Stimulated activated naive B cell treated with anti-CD40 and anti-IgM and Interleukin-4, amounts not matched to agents 10 μg/mL and 1 μg/mL and 100 μg/mL, for 72 hours (primary cell): Measurements from ENCODE around the gene PFDN4.
"Not testable (repeated sequence)": the region's sequence is repeated elsewhere in the genome, so short reads cannot be mapped to it uniquely, and the experiment has no call there.

Source experiments
- ATAC-seq, 2 donors: fragments of 150-1000 bp; cut with Tn5 transposase; replicated peaks; 2 replicates each; pipeline ENCODE4 v1.10.0; 2021; ENCODE audit warnings: moderate library complexity in 1 of 2
- DNase-seq: peaks from one replicate; pipeline ENCODE4 v3.0.0; 2021
- H3K27ac Mint-ChIP-seq: one replicate; pipeline ENCODE4 v1.8.0; 2022; ENCODE audit warnings: mild to moderate bottlenecking, mixed read lengths
- H3K27me3 Mint-ChIP-seq, 2 donors: one replicate each; pipeline ENCODE4 v1.8.0; 2022; ENCODE audit warnings: mixed read lengths in 2 of 2
- H3K36me3 Mint-ChIP-seq, 2 donors: one replicate each; pipeline ENCODE4 v1.8.0; 2022; ENCODE audit warnings: mixed read lengths in 2 of 2, mild to moderate bottlenecking in 1 of 2
- H3K4me1 Mint-ChIP-seq, 2 donors: one replicate each; pipeline ENCODE4 v1.8.0; 2022; ENCODE audit warnings: mixed read lengths in 2 of 2, mild to moderate bottlenecking in 1 of 2
- H3K4me3 Mint-ChIP-seq, 2 donors: one replicate each; pipeline ENCODE4 v1.8.0; 2022; ENCODE audit warnings: mild to moderate bottlenecking in 2 of 2, mixed read lengths in 2 of 2, moderate library complexity in 1 of 2
- H3K9me3 Mint-ChIP-seq, 2 donors: one replicate each; pipeline ENCODE4 v1.8.0; 2022; ENCODE audit warnings: mixed read lengths in 2 of 2, mild to moderate bottlenecking in 1 of 2

PFDN4 gene

GRCh38 chr20:54220722-54221121, 12.8 kb downstream of the PFDN4 start:
- DNase-seq (no peak), ATAC-seq (no peak)
- no peaks in the 10 kb centered on the region for H3K4me1 Mint-ChIP-seq
- peaks cover 12 to 26% of the 10 kb centered on the region in 2 donors for H3K36me3 Mint-ChIP-seq
- no peaks in the 10 kb centered on the region for H3K27me3 Mint-ChIP-seq
- no peaks in the 10 kb centered on the region for H3K9me3 Mint-ChIP-seq
- no peak overlapping the region for H3K27ac Mint-ChIP-seq
- no peak overlapping the region for H3K4me3 Mint-ChIP-seq

GRCh38 chr20:54221353-54221752, 13.5 kb downstream of the PFDN4 start:
- no peak for DNase-seq
- no peak for ATAC-seq
- H3K27ac Mint-ChIP-seq, result no peak overlapping the region

DNA sequence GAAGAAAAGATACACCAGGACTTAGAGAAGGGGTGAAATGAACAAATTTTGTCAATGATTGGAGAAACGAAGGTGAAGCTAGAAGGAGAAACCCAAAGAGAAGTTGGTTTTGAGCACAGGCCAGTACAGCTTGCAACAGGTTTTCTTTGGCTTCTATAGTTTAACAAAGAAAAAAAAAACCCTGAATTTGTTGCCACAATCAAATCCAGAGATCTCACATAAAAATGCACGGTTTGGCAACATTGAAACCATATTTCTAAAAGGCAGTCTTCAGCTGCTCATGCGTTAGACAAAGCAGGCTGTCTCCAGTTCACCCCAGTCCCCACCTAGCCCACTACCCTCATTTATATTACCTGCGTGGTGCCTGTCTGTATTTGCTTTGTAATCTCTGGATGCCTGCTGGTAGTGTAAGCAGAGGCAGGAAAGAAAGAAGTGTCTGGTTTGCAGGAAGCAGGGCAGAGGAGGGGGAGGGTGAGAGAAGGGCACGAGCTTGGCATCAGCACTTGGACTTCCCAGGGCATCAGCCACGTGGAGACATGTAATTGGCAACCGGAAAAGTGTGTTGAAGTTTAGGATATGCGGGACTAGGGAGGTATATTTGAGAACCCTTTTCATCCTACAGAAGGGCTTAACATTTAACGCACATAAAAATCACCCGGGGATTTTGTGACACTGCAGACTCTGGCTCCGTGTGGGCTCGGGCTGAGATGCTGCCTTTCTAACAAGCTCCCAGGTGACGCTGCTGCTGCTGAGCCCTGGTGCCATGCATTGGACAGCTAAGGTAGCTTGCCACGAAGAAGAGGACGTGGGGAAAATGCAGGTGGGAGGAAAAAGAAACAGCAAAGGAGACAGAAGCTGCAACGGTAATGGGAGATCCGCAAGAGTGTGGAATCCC, 14.4 kb downstream of the PFDN4 start:
- Mint-ChIP-seq H3K4me1 (peaks cover 4 to 11% of the 10 kb centered on the region in 2 donors), H3K9me3 (peaks cover 3% of the 10 kb centered on the region in 2 donors), H3K27me3 (no peaks in the 10 kb centered on the region), H3K27ac (no peak overlapping the region), H3K36me3 (peaks cover 7 to 19% of the 10 kb centered on the region in 2 donors), H3K4me3 (no peak overlapping the region)
- DNase-seq (no peak), ATAC-seq (no peak)

More at GRCh38 chr20:54221353-54221752, 13.5 kb downstream of the PFDN4 start:
- Mint-ChIP-seq H3K4me1 (peaks cover 0 to 2% of the 10 kb centered on the region in 2 donors), H3K4me3 (no peak overlapping the region), H3K27me3 (no peaks in the 10 kb centered on the region), H3K36me3 (peaks cover 12 to 24% of the 10 kb centered on the region in 2 donors), H3K9me3 (no peaks in the 10 kb centered on the region)

GRCh38 chr20:54223285-54223684, 15.4 kb downstream of the PFDN4 start:
- H3K4me3 Mint-ChIP-seq, result no peak overlapping the region
- H3K27me3 Mint-ChIP-seq, result no peaks in the 10 kb centered on the region
- peaks cover 12 to 18% of the 10 kb centered on the region in 2 donors for H3K4me1 Mint-ChIP-seq
- no peak for ATAC-seq
- no peak for DNase-seq
- H3K27ac Mint-ChIP-seq, result no peak overlapping the region
- peaks cover 8 to 13% of the 10 kb centered on the region in 2 donors for H3K36me3 Mint-ChIP-seq
- H3K9me3 Mint-ChIP-seq, result peaks cover 11% of the 10 kb centered on the region in 2 donors

GRCh38 chr20:54223751-54224150, 15.9 kb downstream of the PFDN4 start:
- Mint-ChIP-seq H3K36me3 (peaks cover 8 to 13% of the 10 kb centered on the region in 2 donors), H3K27ac (no peak overlapping the region), H3K27me3 (no peaks in the 10 kb centered on the region), H3K4me3 (no peak overlapping the region), H3K4me1 (peaks cover 12 to 18% of the 10 kb centered on the region in 2 donors), H3K9me3 (peaks cover 11% of the 10 kb centered on the region in 2 donors)
- DNase-seq, result no peak
- no peak for ATAC-seq

GRCh38 chr20:54224642-54225041, 16.8 kb downstream of the PFDN4 start:
- not testable (repeated sequence) for H3K4me3 Mint-ChIP-seq, H3K27me3 Mint-ChIP-seq, ATAC-seq, H3K27ac Mint-ChIP-seq, DNase-seq
- peaks cover 11% of the 10 kb centered on the region in 2 donors for H3K9me3 Mint-ChIP-seq
- peaks cover 12 to 18% of the 10 kb centered on the region in 2 donors for H3K4me1 Mint-ChIP-seq
- peaks cover 8 to 13% of the 10 kb centered on the region in 2 donors for H3K36me3 Mint-ChIP-seq

- peak overlapping the region; percentile 31 for H3K27ac Mint-ChIP-seq
- H3K27me3 Mint-ChIP-seq, result peaks cover 0 to under 1% of the 10 kb centered on the region in 2 donors
- H3K9me3 Mint-ChIP-seq, result peaks cover 11% of the 10 kb centered on the region in 2 donors
- no peak overlapping the region for H3K4me3 Mint-ChIP-seq
- H3K4me1 Mint-ChIP-seq, result peaks cover 12 to 18% of the 10 kb centered on the region in 2 donors
- ATAC-seq (peak; percentile 95 to 96), DNase-seq (peak; percentile 7)
- H3K36me3 Mint-ChIP-seq, result peaks cover 8 to 10% of the 10 kb centered on the region in 2 donors
These were observed 19.4 kb downstream of the PFDN4 start for GRCh38 chr20:54227241-54227640.

- no peak for DNase-seq
- Mint-ChIP-seq H3K9me3 (peaks cover 15% of the 10 kb centered on the region in 2 donors), H3K36me3 (peaks cover 2 to 10% of the 10 kb centered on the region in 2 donors), H3K4me1 (peaks cover 12 to 18% of the 10 kb centered on the region in 2 donors), H3K27ac (peak overlapping the region; percentile 31), H3K4me3 (no peak overlapping the region), H3K27me3 (peaks cover 4 to 5% of the 10 kb centered on the region in 2 donors)
- peak; percentile 76 to 83 for ATAC-seq
These were observed 19.9 kb downstream of the PFDN4 start for GRCh38 chr20:54227751-54228150.

GRCh38 chr20:54228841-54229240, 21.0 kb downstream of the PFDN4 start:
- Mint-ChIP-seq H3K27ac (no peak overlapping the region), H3K4me3 (no peak overlapping the region), H3K4me1 (peaks cover 12 to 18% of the 10 kb centered on the region in 2 donors), H3K9me3 (peaks cover 15% of the 10 kb centered on the region in 2 donors), H3K36me3 (peaks cover 2 to 4% of the 10 kb centered on the region in 2 donors), H3K27me3 (peaks cover 4 to 5% of the 10 kb centered on the region in 2 donors)
- ATAC-seq (no peak), DNase-seq (no peak)

- Mint-ChIP-seq H3K9me3 (peaks cover 15% of the 10 kb centered on the region in 2 donors), H3K4me1 (peaks cover 12 to 18% of the 10 kb centered on the region in 2 donors), H3K36me3 (peaks cover 2 to 4% of the 10 kb centered on the region in 2 donors), H3K27me3 (peaks cover 4 to 5% of the 10 kb centered on the region in 2 donors), H3K27ac (no peak overlapping the region), H3K4me3 (no peak overlapping the region)
- DNase-seq (no peak), ATAC-seq (no peak)
These were observed 21.8 kb downstream of the PFDN4 start for GRCh38 chr20:54229566-54230160.

- H3K27me3 Mint-ChIP-seq, result peaks cover 10 to 11% of the 10 kb centered on the region in 2 donors
- H3K36me3 Mint-ChIP-seq, result peaks cover 2 to 4% of the 10 kb centered on the region in 2 donors
- H3K9me3 Mint-ChIP-seq, result peaks cover 15% of the 10 kb centered on the region in 2 donors
- peaks cover 12 to 18% of the 10 kb centered on the region in 2 donors for H3K4me1 Mint-ChIP-seq
- no peak for ATAC-seq
- no peak overlapping the region for H3K4me3 Mint-ChIP-seq
- DNase-seq, result no peak
- H3K27ac Mint-ChIP-seq, result no peak overlapping the region
These were observed 23.1 kb downstream of the PFDN4 start for GRCh38 chr20:54231036-54231435.

DNA sequence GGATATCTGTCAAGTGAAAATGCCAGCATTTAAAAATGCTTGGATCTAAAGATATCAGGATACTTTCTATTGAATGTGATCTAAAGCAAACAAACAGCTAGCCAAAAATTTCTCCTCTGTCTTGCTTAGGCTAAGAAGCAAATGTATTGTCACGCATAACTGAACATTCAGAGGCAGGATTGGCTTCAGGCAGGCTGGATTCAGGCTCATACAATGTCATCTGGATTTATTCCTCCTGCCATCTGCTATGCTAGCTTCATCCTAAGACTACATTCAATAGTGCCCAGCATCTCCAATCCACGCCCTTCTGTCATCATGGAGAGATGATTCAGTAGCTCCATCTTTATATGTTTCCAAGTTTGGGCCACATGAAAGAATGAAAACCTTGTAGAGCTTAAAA, 27.1 kb downstream of the PFDN4 start:
- peaks cover 4 to 5% of the 10 kb centered on the region in 2 donors for H3K9me3 Mint-ChIP-seq
- no peak for ATAC-seq
- no peak overlapping the region for H3K27ac Mint-ChIP-seq
- no peak for DNase-seq
- H3K27me3 Mint-ChIP-seq, result peaks cover 19 to 29% of the 10 kb centered on the region in 2 donors
- H3K4me3 Mint-ChIP-seq, result no peak overlapping the region
- H3K4me1 Mint-ChIP-seq, result no peaks in the 10 kb centered on the region
- peaks cover 0 to 4% of the 10 kb centered on the region in 2 donors for H3K36me3 Mint-ChIP-seq

- no peak overlapping the region for H3K27ac Mint-ChIP-seq
- peaks cover 3% of the 10 kb centered on the region in 2 donors for H3K9me3 Mint-ChIP-seq
- ATAC-seq, result peak in 1 of 2 donors; percentile 27
- H3K4me3 Mint-ChIP-seq, result no peak overlapping the region
- H3K27me3 Mint-ChIP-seq, result peaks cover 20 to 30% of the 10 kb centered on the region in 2 donors
- H3K36me3 Mint-ChIP-seq, result peaks cover 0 to 3% of the 10 kb centered on the region in 2 donors
- no peaks in the 10 kb centered on the region for H3K4me1 Mint-ChIP-seq
- DNase-seq, result no peak
These were observed 29.4 kb downstream of the PFDN4 start for GRCh38 chr20:54237116-54237943.

GRCh38 chr20:54244113-54244512, 36.2 kb downstream of the PFDN4 start:
- Mint-ChIP-seq H3K27ac (no peak overlapping the region), H3K9me3 (peaks cover 4 to 8% of the 10 kb centered on the region in 2 donors), H3K4me3 (no peak overlapping the region), H3K27me3 (peaks cover 3 to 4% of the 10 kb centered on the region in 2 donors), H3K4me1 (no peaks in the 10 kb centered on the region), H3K36me3 (no peaks in the 10 kb centered on the region)
- DNase-seq (no peak), ATAC-seq (no peak)
